ENCODE results near the gene TNFSF13.

- no peak for TF ChIP-seq CTCF (IDR thresholded peaks at IDR 0.05; ENCODE audit: low read depth, low read length, poor library complexity, severe bottlenecking)
- no peak for TF ChIP-seq EZH2phosphoT487 (IDR thresholded peaks at IDR 0.05; ENCODE audit: borderline replicate concordance, low read length)
Observed at GRCh38 chr17:7582396-7583252, 24.1 kb downstream of the TNFSF13 start.
